ENCODE results near the gene RASGRF1.

The RASGRF1 gene

GRCh38 chr15:79066391-79067071, 24.0 kb downstream of the RASGRF1 start:
- no peak for DNase-seq

GRCh38 chr15:79065706-79066376, 24.7 kb downstream of the RASGRF1 start:
- DNase-seq = no peak

- DNase-seq = no peak
These were observed 25.2 kb downstream of the RASGRF1 start for GRCh38 chr15:79065361-79065705.

- DNase-seq = no peak
These were observed 26.1 kb downstream of the RASGRF1 start for GRCh38 chr15:79064496-79064895.

- DNase-seq = no peak
These were observed 30.4 kb downstream of the RASGRF1 start for GRCh38 chr15:79060175-79060574.

- DNase-seq = no peak
These were observed 31.5 kb downstream of the RASGRF1 start for GRCh38 chr15:79059081-79059572.

- no peak for DNase-seq
These were observed 32.2 kb downstream of the RASGRF1 start for GRCh38 chr15:79058260-79058850.

- no peak for DNase-seq
These were observed 33.5 kb downstream of the RASGRF1 start for GRCh38 chr15:79057050-79057449.

- no peak for DNase-seq
These were observed 36.2 kb downstream of the RASGRF1 start for GRCh38 chr15:79054350-79054749.

GRCh38 chr15:79053894-79054293, 36.7 kb downstream of the RASGRF1 start:
- no peak for DNase-seq

- no peak for DNase-seq
These were observed 38.4 kb downstream of the RASGRF1 start for GRCh38 chr15:79051941-79052731.

- DNase-seq = no peak
These were observed 39.6 kb downstream of the RASGRF1 start for GRCh38 chr15:79051029-79051428.

- no peak for DNase-seq
These were observed 40.2 kb downstream of the RASGRF1 start for GRCh38 chr15:79050341-79050740.

GRCh38 chr15:79049416-79049815, 41.2 kb downstream of the RASGRF1 start:
- DNase-seq = no peak

GRCh38 chr15:79047676-79048439, 42.7 kb downstream of the RASGRF1 start:
- DNase-seq = no peak

- no peak for DNase-seq
These were observed 43.7 kb downstream of the RASGRF1 start for GRCh38 chr15:79046691-79047404.

GRCh38 chr15:79045041-79045440, 45.5 kb downstream of the RASGRF1 start:
- DNase-seq = no peak

- DNase-seq = no peak
These were observed 48.2 kb downstream of the RASGRF1 start for GRCh38 chr15:79042213-79042928.

- no peak for DNase-seq
These were observed 48.9 kb downstream of the RASGRF1 start for GRCh38 chr15:79041601-79042168.

- no peak for DNase-seq
These were observed 52.7 kb downstream of the RASGRF1 start for GRCh38 chr15:79037848-79038247.

- DNase-seq = no peak
These were observed 54.3 kb downstream of the RASGRF1 start for GRCh38 chr15:79036323-79036722.
